GM18870 (cell line): ENCODE data around the gene MUC5B.
"Not testable (repeated sequence)": the region's sequence is repeated elsewhere in the genome, so short reads cannot be mapped to it uniquely, and the experiment has no call there.

Experiments
- ATAC-seq: cut with Tn5 transposase; IDR thresholded peaks from one replicate; pipeline ENCODE4 v1.9.1; 2021; ENCODE audit warnings: moderate library complexity; ENCODE audit not compliant: unreplicated experiment

MUC5B gene

GRCh38 chr11:1222491-1223345 lies at the start of gene MUC5B:
TSS of gene MUC5B (plus strand) at chr11:1223066. CDS start at chr11:1223124, 58 bp downstream.
- no peak for ATAC-seq

DNA sequence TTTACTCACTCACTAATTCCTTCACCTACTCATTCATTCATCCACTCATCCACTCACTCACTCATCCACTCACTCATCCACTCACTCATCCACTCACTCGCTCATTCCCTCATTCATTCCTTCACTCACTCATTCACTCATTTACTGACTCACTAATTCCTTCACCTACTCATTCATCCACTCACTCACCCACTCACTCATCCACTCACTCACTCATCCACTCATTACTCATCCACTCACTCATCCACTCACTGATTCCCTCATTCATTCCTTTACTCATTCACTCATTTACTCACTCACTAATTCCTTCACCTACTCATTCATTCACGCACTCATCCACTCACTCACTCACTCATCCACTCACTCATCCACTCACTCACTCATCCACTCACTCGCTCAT lies 49.5 kb upstream of the MUC5B start:
- not testable (repeated sequence) for ATAC-seq

DNA sequence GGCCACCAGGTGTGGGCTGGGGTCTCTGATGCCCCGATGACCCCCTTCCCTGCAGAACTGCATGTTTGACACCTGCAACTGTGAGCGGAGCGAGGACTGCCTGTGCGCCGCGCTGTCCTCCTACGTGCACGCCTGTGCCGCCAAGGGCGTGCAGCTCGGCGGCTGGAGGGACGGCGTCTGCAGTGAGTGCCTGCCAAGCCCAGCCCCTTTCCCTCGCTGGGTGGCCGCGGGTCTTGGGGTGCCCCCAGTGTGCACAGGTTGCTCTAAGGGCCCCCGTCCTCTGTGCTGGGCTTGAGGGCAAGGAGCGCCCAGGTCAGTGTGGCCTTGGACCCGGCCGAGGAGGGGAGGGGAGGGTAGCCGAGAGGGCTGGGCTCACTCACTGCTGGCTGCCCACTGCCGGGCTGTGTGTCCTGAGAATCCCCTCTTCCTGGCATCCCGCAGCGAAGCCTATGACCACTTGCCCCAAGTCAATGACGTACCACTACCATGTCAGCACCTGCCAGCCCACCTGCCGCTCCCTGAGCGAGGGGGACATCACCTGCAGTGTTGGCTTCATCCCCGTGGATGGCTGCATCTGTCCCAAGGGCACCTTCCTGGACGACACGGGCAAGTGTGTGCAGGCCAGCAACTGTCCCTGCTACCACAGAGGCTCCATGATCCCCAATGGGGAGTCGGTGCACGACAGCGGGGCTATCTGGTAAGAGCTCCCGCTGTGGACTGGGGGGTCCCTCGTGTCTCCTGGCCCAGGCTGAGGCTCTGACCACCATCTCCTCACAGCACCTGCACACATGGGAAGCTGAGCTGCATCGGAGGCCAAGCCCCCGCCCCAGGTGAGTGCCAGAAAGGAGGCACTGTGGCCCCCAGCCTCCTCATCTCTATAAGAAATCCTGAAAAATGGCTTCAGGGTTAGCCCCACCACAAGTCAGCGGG lies 48.2 kb upstream of the MUC5B start:
- ATAC-seq = no peak

- no peak for ATAC-seq
Observed at GRCh38 chr11:1175461-1176223, 47.2 kb upstream of the MUC5B start.

- ATAC-seq = no peak
Observed at GRCh38 chr11:1176224-1177019, 46.4 kb upstream of the MUC5B start.

DNA sequence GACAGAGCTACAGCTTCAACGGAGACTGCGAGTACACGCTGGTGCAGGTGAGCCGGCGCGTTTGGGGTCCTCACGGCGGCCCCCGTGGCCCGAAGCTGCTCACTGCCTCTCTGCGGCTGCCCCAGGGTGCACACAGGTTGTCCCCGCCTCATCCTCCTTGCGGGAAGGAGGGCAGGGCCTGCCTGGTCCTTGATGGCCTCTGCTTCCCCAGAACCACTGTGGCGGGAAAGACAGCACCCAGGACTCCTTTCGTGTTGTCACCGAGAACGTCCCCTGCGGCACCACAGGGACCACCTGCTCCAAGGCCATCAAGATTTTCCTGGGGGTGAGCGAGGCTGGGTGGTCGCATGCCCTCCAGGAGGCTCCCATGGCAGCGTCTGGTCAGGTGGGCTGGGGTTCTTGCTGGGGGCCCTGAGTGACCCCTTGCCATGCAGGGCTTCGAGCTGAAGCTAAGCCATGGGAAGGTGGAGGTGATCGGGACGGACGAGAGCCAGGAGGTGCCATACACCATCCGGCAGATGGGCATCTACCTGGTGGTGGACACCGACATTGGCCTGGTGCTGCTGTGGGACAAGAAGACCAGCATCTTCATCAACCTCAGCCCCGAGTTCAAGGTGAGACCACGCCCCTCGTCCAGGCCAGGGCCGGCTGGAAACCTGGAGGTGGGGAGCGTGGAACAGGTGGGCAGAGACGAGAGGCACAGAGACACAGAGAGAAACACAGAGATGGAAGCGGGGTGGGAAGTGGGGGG lies 45.7 kb upstream of the MUC5B start:
- no peak for ATAC-seq

DNA sequence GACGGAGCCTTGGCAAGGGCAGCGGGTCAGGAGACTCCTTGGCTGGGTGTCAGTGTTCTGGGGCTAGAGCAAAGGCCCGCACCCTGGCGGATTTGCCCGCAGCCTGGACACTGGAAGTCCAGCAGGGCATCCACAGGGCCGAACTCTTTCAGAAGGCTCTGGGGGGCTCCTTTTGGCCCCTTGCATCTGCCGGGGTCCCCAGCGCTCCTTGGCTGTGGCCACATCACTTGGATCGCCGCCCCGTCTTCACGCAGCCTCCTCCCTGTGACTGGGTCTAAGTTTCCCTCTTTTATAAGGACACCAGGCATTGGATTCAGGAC lies 45.1 kb upstream of the MUC5B start:
- ATAC-seq = no peak

DNA sequence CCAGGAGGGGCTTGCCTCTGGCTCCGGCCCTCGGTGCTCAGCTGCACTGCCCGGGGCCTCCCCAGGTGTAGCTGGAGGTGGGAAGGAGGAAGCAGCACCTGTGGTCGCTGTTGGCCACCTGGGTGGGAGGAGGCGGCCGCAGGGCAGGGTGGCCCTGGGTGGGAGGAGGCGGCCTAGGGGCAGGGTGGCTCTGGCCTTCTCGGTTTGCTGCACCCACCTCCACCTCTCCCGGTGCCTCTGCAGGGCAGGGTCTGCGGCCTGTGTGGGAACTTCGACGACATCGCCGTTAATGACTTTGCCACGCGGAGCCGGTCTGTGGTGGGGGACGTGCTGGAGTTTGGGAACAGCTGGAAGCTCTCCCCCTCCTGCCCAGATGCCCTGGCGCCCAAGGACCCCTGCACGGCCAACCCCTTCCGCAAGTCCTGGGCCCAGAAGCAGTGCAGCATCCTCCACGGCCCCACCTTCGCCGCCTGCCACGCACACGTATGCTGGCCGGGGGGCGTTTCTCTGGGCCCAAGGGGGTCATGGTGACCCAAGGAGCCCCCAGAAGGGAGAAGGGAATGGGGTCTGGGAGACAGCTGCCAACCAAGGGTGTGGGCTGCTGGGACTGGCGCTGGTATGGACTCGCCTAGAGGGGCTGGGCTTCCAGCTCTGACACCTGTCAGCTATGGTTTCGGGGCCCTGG lies 44.5 kb upstream of the MUC5B start:
- ATAC-seq = no peak

DNA sequence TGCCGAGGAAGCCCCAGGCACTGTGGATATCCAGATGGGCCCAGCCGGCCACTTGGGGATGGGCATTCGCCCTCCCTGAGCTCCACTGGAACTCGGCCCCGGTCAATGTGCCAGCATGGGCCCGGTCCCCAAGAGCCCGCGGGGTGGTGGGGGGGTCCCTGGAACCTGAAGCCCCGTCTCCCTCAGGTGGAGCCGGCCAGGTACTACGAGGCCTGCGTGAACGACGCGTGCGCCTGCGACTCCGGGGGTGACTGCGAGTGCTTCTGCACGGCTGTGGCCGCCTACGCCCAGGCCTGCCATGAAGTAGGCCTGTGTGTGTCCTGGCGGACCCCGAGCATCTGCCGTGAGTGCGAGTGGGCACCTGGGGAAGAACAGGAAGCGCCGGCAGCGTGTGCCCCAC lies 44.0 kb upstream of the MUC5B start:
- ATAC-seq = no peak

DNA sequence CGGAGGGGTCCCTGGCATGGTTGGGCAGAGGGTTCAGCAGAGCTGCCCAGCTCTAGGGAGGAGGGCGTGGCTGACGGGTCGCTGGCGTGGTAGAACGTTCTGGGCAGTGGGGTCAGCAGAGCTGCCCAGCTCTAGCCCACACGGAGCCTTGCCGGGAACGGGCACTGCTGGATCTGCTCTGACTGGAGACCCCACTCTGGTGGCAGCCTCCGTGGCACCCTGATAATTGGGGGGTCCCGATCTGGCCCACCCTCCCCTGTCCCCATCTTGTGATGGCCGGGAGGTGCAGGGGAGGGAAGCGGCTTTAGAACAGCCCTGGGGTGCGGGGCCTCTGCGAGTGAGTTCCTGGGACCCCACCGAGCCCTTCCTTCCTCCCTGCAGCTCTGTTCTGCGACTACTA lies 43.2 kb upstream of the MUC5B start:
- ATAC-seq = no peak

DNA sequence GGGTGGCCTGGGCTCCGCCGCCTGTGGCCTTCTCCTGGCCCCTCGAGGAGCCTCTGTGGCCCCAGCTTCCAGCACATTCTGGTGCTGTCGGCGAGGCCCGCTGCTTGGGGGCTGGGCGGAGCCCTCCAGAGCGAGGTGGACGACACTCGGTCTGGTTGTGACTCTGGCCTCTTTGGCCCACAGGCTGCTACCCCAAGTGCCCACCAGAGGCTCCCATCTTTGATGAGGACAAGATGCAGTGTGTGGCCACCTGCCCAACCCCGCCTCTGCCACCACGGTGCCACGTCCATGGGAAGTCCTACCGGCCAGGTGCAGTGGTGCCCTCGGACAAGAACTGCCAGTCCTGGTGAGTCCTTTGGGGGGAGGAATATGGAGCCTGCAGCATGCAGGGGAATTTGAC lies 42.7 kb upstream of the MUC5B start:
- no peak for ATAC-seq

DNA sequence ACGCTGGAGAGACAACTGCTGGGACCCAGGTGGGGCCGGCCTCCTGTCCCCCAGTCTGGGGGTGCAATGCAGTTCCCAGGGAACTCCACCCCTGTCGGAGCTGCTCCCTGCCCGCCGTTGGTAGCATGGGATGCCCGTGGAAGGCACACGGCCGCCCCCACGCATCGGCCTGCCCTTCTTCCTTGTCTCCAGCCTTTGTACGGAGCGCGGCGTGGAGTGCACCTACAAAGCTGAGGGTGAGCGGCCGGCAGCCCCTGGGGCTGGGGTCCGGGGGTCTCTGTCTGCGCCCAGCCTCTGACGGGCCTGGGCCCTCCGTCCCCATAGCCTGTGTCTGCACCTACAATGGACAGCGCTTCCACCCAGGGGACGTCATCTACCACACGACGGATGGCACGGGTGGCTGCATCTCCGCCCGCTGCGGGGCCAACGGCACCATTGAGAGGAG lies 41.9 kb upstream of the MUC5B start:
- no peak for ATAC-seq

DNA sequence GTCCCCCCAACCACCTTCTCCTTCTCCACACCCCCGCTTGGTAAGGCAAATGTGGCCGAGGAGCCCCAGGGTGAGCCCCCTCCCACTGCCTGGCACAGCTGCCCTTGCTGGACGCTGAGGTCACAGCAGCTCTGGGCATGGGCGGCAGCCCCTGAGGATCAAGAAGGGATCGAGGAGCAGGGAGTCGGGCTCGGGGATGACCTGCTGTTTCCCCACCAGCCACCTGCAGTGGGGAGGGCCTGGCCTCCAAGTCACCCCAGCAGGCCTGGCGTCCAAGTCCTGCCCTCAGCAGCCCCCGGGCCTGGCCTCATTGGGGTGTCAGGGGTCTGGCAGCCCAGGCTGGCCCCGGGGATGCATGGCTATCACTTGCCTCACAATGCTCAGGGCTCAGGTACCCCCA lies 41.4 kb upstream of the MUC5B start:
- no peak for ATAC-seq

GRCh38 chr11:1181853-1182535 lies 40.9 kb upstream of the MUC5B start:
- ATAC-seq = no peak

DNA sequence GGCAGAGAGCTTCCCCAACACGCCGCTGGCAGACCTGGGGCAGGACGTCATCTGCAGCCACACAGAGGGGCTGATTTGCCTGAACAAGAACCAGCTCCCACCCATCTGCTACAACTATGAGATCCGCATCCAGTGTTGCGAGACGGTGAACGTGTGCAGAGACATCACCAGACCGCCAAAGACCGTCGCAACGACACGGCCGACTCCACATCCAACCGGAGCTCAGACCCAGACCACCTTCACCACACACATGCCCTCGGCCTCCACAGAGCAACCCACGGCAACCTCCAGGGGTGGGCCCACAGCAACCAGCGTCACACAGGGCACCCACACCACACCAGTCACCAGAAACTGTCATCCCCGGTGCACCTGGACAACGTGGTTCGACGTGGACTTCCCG lies 38.7 kb upstream of the MUC5B start:
- ATAC-seq = not testable (repeated sequence)

DNA sequence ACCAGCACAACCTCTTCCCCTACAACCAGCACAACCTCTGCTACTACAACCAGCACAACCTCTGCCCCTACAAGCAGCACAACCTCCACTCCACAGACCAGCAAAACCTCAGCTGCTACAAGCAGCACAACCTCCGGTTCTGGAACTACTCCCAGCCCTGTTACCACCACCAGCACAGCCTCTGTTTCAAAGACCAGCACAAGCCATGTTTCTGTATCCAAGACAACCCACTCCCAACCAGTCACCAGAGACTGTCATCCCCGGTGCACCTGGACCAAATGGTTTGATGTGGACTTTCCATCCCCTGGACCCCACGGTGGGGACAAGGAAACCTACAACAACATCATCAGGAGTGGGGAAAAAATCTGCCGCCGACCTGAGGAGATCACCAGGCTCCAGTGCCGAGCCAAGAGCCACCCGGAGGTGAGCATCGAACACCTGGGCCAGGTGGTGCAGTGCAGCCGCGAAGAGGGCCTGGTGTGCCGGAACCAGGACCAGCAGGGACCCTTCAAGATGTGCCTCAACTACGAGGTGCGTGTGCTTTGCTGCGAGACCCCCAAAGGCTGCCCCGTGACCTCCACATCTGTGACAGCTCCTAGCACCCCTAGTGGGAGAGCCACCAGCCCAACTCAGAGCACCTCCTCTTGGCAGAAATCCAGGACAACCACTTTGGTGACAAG lies 34.3 kb upstream of the MUC5B start:
- ATAC-seq = not testable (repeated sequence)

DNA sequence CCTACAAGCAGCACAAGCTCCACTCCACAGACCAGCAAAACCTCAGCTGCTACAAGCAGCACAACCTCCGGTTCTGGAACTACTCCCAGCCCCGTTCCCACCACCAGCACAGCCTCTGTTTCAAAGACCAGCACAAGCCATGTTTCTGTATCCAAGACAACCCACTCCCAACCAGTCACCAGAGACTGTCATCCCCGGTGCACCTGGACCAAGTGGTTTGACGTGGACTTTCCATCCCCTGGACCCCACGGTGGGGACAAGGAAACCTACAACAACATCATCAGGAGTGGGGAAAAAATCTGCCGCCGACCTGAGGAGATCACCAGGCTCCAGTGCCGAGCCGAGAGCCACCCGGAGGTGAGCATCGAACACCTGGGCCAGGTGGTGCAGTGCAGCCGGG lies 33.0 kb upstream of the MUC5B start:
- ATAC-seq = not testable (repeated sequence)
